ENCODE measurements around the gene FBXL14. TPM values are rescaled to one million over a fixed set of nuclear protein-coding genes. Genes with fewer than 3 reads are reported as not detected.

Gene FBXL14
- total and polyA plus RNA-seq, 7 donors, result 7.5 to 26.4 (median 12.2) TPM

DNA sequence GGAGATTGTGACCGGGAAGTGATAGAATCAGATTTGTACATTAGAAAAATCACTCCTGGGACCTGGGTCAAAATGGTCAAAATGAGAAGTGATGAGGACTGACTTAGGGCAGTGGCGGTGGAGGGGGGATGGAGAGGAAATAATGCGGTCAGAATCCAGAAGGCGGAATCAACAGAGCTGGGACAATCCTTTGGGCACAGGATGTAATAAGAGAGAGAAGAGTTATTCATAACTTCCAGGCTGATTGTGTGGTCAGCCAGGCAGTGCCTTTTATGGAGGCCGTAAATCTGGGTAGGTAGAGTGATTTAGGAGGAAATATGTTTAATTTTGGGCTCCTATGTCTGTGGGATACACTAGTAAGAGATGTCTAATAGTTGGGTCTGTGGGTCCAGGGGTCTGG is 21.6 kb downstream of the FBXL14 start:
- Histone ChIP-seq H3K4me1 (peaks cover 0 to 33% (median 30%) of the 10 kb centered on the region in 4 donors), H3K4me3 (no peak overlapping the region), H3K36me3 (no peaks in the 10 kb centered on the region), H3K27me3 (no peaks in the 10 kb centered on the region), H3K27ac (no peak overlapping the region), H3K9me3 (no peaks in the 10 kb centered on the region)
- DNase-seq, result no peak
- TF ChIP-seq POLR2AphosphoS5 (IDR thresholded peaks at IDR 0.05) (no peak), POLR2A (IDR thresholded peaks at IDR 0.05) (no peak), EP300 (IDR thresholded peaks at IDR 0.05) (no peak), CTCF (IDR thresholded peaks at IDR 0.05) (no peak)
- 32 to 57% methylated on average over 5 of the region's 5 CpGs for WGBS, 2 donors
- intact Hi-C loops (cut with DNase I), result no loop called here

GRCh38 chr12:1567852-1568251 is 26.5 kb downstream of the FBXL14 start:
- TF ChIP-seq POLR2A (IDR thresholded peaks at IDR 0.05) (no peak), POLR2AphosphoS5 (IDR thresholded peaks at IDR 0.05) (no peak)
- no peak overlapping the region for H3K27ac ChIP-seq
- 96 to 99% methylated on average over 6 of the region's 6 CpGs for WGBS, 2 donors
- DNase-seq, result no peak
- intact Hi-C loops (cut with DNase I), result no loop called here
- H3K4me1 ChIP-seq, result no peaks in the 10 kb centered on the region
- no peaks in the 10 kb centered on the region for H3K9me3 ChIP-seq
- H3K27me3 ChIP-seq, result no peaks in the 10 kb centered on the region
- no peak overlapping the region for H3K4me3 ChIP-seq
- H3K36me3 ChIP-seq, result no peaks in the 10 kb centered on the region

GRCh38 chr12:1566449-1567135 is 27.8 kb downstream of the FBXL14 start:
- H3K27me3 ChIP-seq, result no peaks in the 10 kb centered on the region
- no peaks in the 10 kb centered on the region for H3K4me1 ChIP-seq
- no peaks in the 10 kb centered on the region for H3K9me3 ChIP-seq
- WGBS, 2 donors, result 89 to 93% methylated on average over 24 of the region's 24 CpGs
- H3K4me3 ChIP-seq, result no peak overlapping the region
- no peaks in the 10 kb centered on the region for H3K36me3 ChIP-seq
- H3K27ac ChIP-seq, result no peak overlapping the region
- DNase-seq, result no peak
- TF ChIP-seq POLR2A (IDR thresholded peaks at IDR 0.05) (no peak), POLR2AphosphoS5 (IDR thresholded peaks at IDR 0.05) (no peak), CTCF (IDR thresholded peaks at IDR 0.05) (no peak), EP300 (IDR thresholded peaks at IDR 0.05) (no peak)
- intact Hi-C loops (cut with DNase I), result no loop called here

DNA sequence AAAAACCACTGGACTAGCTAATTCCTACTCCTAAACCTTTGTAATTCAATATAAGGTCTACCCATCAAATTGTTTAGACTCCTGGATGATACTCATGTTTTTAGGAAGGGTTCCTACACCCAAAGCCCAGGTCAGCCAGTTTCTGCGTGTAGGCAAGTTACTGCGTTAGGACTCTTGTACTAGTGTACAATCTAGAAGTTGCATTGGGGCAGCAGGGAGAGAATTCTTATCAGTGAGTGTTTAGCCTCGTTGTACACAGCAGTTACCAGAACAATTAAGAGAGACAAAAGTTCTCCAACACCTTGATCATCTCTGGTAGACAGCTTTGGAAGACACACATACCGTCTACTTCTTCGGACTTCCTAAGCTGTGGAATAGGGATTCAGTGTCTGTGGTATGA is 29.2 kb downstream of the FBXL14 start:
- Histone ChIP-seq H3K27ac (no peak overlapping the region), H3K9me3 (no peaks in the 10 kb centered on the region), H3K27me3 (no peaks in the 10 kb centered on the region), H3K4me1 (no peaks in the 10 kb centered on the region), H3K4me3 (no peak overlapping the region), H3K36me3 (no peaks in the 10 kb centered on the region)
- TF ChIP-seq POLR2AphosphoS5 (IDR thresholded peaks at IDR 0.05) (no peak), CTCF (IDR thresholded peaks at IDR 0.05) (no peak), EP300 (IDR thresholded peaks at IDR 0.05) (no peak), POLR2A (IDR thresholded peaks at IDR 0.05) (no peak)
- WGBS, 2 donors, result 95 to 97% methylated on average over 5 of the region's 5 CpGs
- no peak for DNase-seq
- intact Hi-C loops (cut with DNase I), result no loop called here

- 91 to 94% methylated on average over 2 of the region's 2 CpGs for WGBS, 2 donors
- Histone ChIP-seq H3K4me3 (no peak overlapping the region), H3K27ac (no peak overlapping the region), H3K36me3 (no peaks in the 10 kb centered on the region), H3K9me3 (no peaks in the 10 kb centered on the region), H3K4me1 (no peaks in the 10 kb centered on the region), H3K27me3 (no peaks in the 10 kb centered on the region)
- TF ChIP-seq EP300 (IDR thresholded peaks at IDR 0.05) (no peak), POLR2AphosphoS5 (IDR thresholded peaks at IDR 0.05) (no peak)
- DNase-seq, result no peak
- intact Hi-C loops (cut with DNase I), result no loop called here
Observed at GRCh38 chr12:1564067-1564466, 30.3 kb downstream of the FBXL14 start.
